ENCODE results near the gene GPR176. TPM values are rescaled to one million over a fixed set of nuclear protein-coding genes. Genes with fewer than 3 reads are reported as not detected.
"Not testable (repeated sequence)": the region's sequence is repeated elsewhere in the genome, so short reads cannot be mapped to it uniquely, and the experiment has no call there.

GPR176 gene
- total RNA-seq, 1 donor from 2014 or later, result 21.1 TPM

- H3K9me3 Mint-ChIP-seq (ENCODE audit: unreplicated experiment), result no peaks in the 10 kb centered on the region
- H3K4me1 Mint-ChIP-seq (ENCODE audit: unreplicated experiment), result peaks cover 13% of the 10 kb centered on the region
- H3K36me3 Mint-ChIP-seq (ENCODE audit: unreplicated experiment), result peaks cover 3% of the 10 kb centered on the region
- H3K27me3 Mint-ChIP-seq (ENCODE audit: unreplicated experiment), result no peaks in the 10 kb centered on the region
- no peak overlapping the region for H3K27ac Mint-ChIP-seq (ENCODE audit: unreplicated experiment)
- TF ChIP-seq CTCF (IDR thresholded peaks at IDR 0.05), result no peak
- H3K4me3 Mint-ChIP-seq (ENCODE audit: unreplicated experiment), result no peak overlapping the region
- no peak for DNase-seq (ENCODE audit: extremely low spot score, unreplicated experiment)
These were observed 24.0 kb downstream of the GPR176 start for GRCh38 chr15:39896101-39896500.

- not testable (repeated sequence) for H3K36me3 Mint-ChIP-seq (ENCODE audit: unreplicated experiment); DNase-seq (ENCODE audit: extremely low spot score, unreplicated experiment); H3K27me3 Mint-ChIP-seq (ENCODE audit: unreplicated experiment); H3K4me3 Mint-ChIP-seq (ENCODE audit: unreplicated experiment); H3K27ac Mint-ChIP-seq (ENCODE audit: unreplicated experiment); H3K9me3 Mint-ChIP-seq (ENCODE audit: unreplicated experiment)
- H3K4me1 Mint-ChIP-seq (ENCODE audit: unreplicated experiment), result peaks cover 17% of the 10 kb centered on the region
These were observed 27.0 kb downstream of the GPR176 start for GRCh38 chr15:39893051-39893450.

- no peaks in the 10 kb centered on the region for H3K27me3 Mint-ChIP-seq (ENCODE audit: unreplicated experiment)
- no peak overlapping the region for H3K27ac Mint-ChIP-seq (ENCODE audit: unreplicated experiment)
- H3K36me3 Mint-ChIP-seq (ENCODE audit: unreplicated experiment), result no peaks in the 10 kb centered on the region
- DNase-seq (ENCODE audit: extremely low spot score, unreplicated experiment), result no peak
- no peaks in the 10 kb centered on the region for H3K9me3 Mint-ChIP-seq (ENCODE audit: unreplicated experiment)
- no peak for TF ChIP-seq CTCF (IDR thresholded peaks at IDR 0.05)
- H3K4me3 Mint-ChIP-seq (ENCODE audit: unreplicated experiment), result no peak overlapping the region
- peaks cover 21% of the 10 kb centered on the region for H3K4me1 Mint-ChIP-seq (ENCODE audit: unreplicated experiment)
These were observed 27.6 kb downstream of the GPR176 start for GRCh38 chr15:39892418-39892817.

GRCh38 chr15:39890621-39891020, 29.4 kb downstream of the GPR176 start:
- no peaks in the 10 kb centered on the region for H3K27me3 Mint-ChIP-seq (ENCODE audit: unreplicated experiment)
- H3K9me3 Mint-ChIP-seq (ENCODE audit: unreplicated experiment), result no peaks in the 10 kb centered on the region
- TF ChIP-seq CTCF (IDR thresholded peaks at IDR 0.05), result no peak

GRCh38 chr15:39889601-39890000, 30.5 kb downstream of the GPR176 start:
- no peak overlapping the region for H3K27ac Mint-ChIP-seq (ENCODE audit: unreplicated experiment)
- no peaks in the 10 kb centered on the region for H3K27me3 Mint-ChIP-seq (ENCODE audit: unreplicated experiment)
- peaks cover 13% of the 10 kb centered on the region for H3K4me1 Mint-ChIP-seq (ENCODE audit: unreplicated experiment)
- TF ChIP-seq CTCF (IDR thresholded peaks at IDR 0.05), result no peak
- H3K9me3 Mint-ChIP-seq (ENCODE audit: unreplicated experiment), result no peaks in the 10 kb centered on the region
- H3K4me3 Mint-ChIP-seq (ENCODE audit: unreplicated experiment), result no peak overlapping the region
- no peaks in the 10 kb centered on the region for H3K36me3 Mint-ChIP-seq (ENCODE audit: unreplicated experiment)
- no peak for DNase-seq (ENCODE audit: extremely low spot score, unreplicated experiment)

More at GRCh38 chr15:39890621-39891020, 29.4 kb downstream of the GPR176 start:
- Mint-ChIP-seq H3K4me1 (ENCODE audit: unreplicated experiment) (peaks cover 13% of the 10 kb centered on the region), H3K36me3 (ENCODE audit: unreplicated experiment) (no peaks in the 10 kb centered on the region), H3K4me3 (ENCODE audit: unreplicated experiment) (no peak overlapping the region), H3K27ac (ENCODE audit: unreplicated experiment) (no peak overlapping the region)
- no peak for DNase-seq (ENCODE audit: extremely low spot score, unreplicated experiment)

DNA sequence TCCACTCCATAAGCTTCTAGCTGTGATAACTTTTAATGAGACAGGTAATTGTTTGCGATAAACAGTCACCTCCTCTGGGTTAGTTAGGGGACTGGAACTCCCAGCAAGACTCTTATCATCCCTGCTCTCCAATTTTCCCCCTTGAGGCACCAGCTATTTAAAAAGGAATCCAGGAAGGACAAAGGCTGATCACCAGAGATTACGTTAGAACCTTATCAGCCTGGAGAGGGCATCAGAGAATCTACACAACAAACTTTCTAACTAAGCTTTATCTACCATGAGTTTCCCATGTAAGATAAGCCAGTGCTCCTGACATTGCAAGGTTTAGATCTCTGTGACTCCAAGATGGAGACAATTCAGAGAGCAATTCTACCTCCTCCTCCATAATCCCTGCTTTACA, 31.3 kb downstream of the GPR176 start:
- no peak overlapping the region for H3K4me3 Mint-ChIP-seq (ENCODE audit: unreplicated experiment)
- H3K9me3 Mint-ChIP-seq (ENCODE audit: unreplicated experiment), result no peaks in the 10 kb centered on the region
- H3K27me3 Mint-ChIP-seq (ENCODE audit: unreplicated experiment), result no peaks in the 10 kb centered on the region
- H3K36me3 Mint-ChIP-seq (ENCODE audit: unreplicated experiment), result no peaks in the 10 kb centered on the region
- no peak for DNase-seq (ENCODE audit: extremely low spot score, unreplicated experiment)
- peak overlapping the region; percentile 40 for H3K27ac Mint-ChIP-seq (ENCODE audit: unreplicated experiment)
- peaks cover 13% of the 10 kb centered on the region for H3K4me1 Mint-ChIP-seq (ENCODE audit: unreplicated experiment)
- TF ChIP-seq CTCF (IDR thresholded peaks at IDR 0.05), result no peak
